Measurements from ENCODE around the gene RPS6KA4.

Gene RPS6KA4

DNA sequence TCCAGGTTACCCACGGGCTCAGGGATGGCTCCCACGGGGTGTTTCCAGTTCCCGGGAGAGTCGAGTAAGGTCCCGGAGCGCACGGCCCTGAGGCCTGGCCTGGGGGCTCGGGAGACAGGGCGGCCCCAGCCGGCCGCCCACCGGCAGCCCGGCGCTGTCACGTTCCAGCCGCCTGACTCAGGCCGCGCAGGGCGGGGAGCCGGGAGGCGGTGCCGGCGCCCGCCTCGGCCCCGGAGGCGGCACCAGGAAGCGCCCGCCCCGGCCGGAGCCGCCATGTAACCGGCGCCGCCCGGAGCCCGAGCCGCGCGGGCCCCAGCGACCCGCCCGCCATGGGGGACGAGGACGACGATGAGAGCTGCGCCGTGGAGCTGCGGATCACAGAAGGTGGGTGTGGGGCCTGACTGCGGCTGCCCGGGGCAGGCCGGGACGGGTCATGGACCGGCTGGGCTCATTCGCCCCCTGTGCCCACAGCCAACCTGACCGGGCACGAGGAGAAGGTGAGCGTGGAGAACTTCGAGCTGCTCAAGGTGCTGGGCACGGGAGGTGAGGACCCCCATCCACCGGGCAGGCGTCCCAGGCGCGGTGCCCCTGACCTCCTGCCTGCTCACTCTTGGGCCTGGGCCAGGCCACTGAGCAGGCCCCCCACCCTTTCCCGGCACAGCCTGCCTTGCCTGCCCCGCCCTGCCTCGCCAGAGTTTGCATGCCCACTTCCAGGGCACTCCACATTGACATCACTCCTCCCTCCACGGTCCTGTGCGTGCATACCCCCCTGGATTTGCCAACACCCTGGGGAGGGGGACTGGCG is at the start of gene RPS6KA4:
RPS6KA4 (plus strand) TSS at position 256 of the 805 bp plus-strand sequence; CDS start at position 330, 74 bp downstream.
- DNase-seq: peak; percentile 81

DNA sequence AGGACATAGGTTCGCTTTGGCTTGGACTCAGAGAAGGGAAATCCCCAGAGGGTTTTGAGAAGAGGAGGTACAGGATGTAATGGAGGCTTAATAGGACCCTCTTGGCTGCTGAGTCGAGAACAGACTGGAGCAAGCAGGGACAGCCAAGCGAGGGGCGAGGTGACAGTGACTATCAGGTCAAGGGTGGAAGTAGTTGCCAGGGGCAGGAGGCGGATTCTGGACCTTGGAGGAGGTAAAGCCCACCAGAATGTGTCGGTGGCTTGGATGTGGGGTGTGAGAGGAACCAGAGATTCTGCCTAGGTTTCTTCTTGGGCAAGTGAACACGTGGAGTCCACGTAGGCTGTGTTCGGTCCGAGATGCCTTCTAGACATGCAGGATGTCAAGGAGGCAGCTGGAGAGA is 46.0 kb upstream of the RPS6KA4 start:
- DNase-seq: no peak

DNA sequence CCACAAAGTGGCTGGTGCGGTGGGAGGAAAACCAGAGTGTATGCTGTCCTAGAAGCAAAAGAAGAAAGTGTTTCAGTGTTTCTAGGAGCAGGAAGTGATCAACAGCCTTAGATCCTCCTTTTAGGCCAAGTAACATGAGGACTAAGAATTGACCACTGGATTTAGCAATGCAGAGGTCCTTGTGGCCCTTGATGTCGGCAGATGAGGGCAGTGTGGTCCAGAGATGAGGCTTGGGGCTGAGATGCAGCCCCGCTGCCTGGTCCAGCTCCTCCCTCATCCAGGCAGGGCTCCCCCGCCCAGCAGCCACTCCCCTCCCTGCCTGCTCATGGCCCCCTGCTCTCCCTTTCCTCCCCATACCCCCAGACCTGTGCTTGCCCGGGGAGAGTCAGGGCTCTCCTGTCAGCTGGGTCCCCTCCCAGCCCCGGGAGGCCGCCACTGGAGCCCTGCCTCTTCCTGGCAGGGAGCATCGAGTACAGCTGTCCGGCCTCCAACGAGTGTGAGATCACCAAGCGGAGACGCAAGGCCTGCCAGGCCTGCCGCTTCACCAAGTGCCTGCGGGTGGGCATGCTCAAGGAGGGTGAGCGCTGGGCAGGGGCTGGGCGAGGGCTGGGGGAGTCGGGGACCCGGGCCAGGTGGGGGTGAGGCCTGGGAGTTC is 45.3 kb upstream of the RPS6KA4 start:
- no peak for DNase-seq

DNA sequence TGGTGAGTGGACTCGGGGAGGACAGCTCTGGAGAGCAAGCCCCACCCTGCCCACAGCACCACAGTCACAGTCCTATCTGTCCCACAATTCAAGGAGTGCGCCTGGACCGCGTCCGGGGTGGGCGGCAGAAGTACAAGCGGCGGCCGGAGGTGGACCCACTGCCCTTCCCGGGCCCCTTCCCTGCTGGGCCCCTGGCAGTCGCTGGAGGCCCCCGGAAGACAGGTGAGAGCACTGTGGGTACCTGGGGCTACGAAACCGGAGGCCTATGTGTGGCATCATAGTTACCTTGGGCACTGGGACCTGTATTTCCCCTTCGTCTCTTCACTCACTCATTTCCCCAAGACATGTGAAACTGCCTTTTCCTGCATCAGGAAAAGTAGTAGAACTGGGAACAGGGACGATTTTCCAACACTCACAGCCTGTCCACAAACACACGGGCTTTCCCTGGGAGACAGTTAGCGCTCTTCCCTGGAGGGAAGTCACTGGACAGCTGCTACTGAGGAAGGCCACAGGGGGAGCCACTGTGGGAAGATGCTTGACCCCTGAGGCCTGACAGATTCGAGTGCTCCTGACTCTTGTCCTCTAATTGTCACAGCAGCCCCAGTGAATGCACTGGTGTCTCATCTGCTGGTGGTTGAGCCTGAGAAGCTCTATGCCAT is 44.7 kb upstream of the RPS6KA4 start:
- DNase-seq: peak; percentile 1

DNA sequence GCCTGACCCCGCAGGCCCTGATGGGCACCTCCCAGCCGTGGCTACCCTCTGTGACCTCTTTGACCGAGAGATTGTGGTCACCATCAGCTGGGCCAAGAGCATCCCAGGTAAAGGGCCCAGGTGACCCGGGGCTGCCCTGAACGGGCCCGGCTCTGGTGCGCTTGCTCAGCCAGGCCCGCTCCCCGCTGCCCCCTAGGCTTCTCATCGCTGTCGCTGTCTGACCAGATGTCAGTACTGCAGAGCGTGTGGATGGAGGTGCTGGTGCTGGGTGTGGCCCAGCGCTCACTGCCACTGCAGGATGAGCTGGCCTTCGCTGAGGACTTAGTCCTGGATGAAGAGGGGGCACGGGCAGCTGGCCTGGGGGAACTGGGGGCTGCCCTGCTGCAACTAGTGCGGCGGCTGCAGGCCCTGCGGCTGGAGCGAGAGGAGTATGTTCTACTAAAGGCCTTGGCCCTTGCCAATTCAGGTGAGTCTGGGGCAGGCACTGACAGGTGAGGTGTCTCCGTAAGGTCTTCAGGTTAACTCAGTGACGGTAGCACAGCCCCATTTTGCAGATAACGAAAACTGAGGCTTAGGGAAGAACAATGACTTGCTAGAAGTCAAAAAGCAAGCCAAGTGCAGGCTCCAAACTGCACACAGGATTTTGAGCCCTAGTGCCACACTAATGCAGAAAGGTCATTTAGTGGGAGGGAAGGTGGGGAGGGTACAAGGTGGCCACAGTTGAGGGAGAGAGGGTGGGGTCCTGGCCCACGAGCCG is 44.0 kb upstream of the RPS6KA4 start:
- no peak for DNase-seq

DNA sequence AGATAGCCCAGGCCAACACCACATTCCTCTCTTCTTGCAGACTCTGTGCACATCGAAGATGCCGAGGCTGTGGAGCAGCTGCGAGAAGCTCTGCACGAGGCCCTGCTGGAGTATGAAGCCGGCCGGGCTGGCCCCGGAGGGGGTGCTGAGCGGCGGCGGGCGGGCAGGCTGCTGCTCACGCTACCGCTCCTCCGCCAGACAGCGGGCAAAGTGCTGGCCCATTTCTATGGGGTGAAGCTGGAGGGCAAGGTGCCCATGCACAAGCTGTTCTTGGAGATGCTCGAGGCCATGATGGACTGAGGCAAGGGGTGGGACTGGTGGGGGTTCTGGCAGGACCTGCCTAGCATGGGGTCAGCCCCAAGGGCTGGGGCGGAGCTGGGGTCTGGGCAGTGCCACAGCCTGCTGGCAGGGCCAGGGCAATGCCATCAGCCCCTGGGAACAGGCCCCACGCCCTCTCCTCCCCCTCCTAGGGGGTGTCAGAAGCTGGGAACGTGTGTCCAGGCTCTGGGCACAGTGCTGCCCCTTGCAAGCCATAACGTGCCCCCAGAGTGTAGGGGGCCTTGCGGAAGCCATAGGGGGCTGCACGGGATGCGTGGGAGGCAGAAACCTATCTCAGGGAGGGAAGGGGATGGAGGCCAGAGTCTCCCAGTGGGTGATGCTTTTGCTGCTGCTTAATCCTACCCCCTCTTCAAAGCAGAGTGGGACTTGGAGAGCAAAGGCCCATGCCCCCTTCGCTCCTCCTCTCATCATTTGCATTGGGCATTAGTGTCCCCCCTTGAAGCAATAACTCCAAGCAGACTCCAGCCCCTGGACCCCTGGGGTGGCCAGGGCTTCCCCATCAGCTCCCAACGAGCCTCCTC is 43.1 kb upstream of the RPS6KA4 start:
- peak; percentile 5 for DNase-seq

DNA sequence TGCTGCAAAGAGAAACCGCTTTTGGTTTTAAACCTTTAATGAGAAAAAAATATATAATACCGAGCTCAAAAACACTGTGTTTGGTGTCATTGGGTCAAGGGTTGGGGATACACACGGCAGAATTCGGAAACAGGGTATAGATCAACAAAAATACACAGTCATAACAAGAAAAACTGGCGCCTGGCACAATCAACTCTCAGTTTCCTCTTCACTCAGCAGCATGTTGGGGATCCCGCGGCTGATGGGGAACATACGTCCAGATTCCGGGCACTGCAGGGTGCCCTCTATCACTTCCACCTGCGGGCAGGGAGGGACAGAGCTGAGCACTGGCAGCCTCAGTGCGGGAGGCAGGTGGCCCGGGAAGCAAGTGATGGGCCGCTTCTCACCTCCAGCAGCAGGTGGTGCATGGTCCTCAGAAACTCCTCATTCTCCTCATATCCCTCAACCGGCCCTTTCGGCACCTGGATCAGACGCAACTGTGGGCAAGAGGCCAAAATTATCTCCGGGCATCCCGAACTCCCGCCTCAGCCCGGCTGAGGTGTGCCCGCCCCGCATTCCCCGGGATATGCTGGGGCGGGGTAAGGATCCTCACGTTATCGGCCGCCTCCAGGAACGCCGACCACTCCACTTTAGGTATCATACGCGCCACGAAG is 42.2 kb upstream of the RPS6KA4 start:
- DNase-seq: peak; percentile 87

DNA sequence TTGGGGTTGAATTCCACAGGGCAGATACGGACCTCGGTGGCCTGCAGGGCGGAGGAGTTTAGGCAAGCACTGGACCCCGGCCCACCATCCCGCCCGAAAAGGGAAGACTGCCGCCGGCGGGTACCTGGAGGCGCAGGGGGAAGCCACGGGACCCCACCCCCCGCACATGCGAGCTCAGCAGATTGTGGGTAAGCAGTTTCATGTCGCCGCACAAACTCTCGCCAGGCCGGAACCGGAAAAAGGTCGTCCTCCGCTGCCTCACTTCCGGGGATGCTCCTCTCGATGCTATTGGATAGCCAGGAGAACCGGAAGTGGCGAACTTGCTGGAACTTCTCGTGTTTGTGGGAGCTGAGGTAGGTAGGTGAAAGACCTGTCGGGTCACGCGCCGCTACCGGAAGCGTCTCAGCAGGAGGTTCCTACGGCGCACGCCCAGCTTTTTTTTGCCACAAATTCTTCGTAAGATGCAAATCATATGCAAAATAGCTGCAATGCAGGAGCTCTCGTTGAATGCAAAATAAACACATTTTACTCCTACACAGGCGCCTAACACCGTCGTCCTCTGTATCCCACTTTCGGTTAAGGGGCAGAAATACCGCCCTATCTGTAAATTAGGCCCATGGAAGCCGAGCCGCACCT is 41.5 kb upstream of the RPS6KA4 start, which contains the start of gene TRMT112:
TRMT112 (minus strand) TSS at position 235 of the 636 bp plus-strand sequence; CDS start at position 202, 33 bp downstream.
- DNase-seq: peak; percentile 100

DNA sequence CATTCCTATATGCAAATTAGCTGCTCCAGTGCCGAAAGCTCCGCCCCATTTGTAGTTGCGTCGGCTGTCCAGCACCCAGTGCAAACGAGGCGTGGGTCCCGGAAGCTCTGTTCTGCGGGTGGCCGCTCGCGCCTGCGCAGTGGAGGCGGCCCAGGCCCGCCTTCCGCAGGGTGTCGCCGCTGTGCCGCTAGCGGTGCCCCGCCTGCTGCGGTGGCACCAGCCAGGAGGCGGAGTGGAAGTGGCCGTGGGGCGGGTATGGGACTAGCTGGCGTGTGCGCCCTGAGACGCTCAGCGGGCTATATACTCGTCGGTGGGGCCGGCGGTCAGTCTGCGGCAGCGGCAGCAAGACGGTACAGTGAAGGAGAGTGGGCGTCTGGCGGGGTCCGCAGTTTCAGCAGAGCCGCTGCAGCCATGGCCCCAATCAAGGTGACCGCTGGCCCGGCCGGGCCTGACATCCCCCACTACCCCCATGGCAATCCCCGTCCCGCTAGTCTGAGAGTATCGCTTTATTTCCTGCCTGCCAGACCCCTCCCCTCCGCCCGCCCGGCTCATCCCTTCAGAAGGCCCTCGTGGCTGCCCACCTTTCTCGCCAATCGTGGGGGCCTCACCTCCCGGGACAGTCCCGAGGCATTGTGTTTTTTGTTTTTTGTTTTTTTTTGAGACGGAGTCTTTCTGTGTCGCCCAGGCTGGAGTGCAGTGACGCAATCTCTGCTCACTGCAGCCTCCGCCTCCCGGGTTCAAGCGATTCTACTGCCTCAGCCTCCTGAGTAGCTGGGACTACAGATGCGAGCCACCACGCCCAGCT is 40.8 kb upstream of the RPS6KA4 start, which contains the start of gene PRDX5:
PRDX5 (plus strand) TSS at position 161 of the 805 bp plus-strand sequence; CDS start at position 256, 95 bp downstream.
- DNase-seq: peak; percentile 99

DNA sequence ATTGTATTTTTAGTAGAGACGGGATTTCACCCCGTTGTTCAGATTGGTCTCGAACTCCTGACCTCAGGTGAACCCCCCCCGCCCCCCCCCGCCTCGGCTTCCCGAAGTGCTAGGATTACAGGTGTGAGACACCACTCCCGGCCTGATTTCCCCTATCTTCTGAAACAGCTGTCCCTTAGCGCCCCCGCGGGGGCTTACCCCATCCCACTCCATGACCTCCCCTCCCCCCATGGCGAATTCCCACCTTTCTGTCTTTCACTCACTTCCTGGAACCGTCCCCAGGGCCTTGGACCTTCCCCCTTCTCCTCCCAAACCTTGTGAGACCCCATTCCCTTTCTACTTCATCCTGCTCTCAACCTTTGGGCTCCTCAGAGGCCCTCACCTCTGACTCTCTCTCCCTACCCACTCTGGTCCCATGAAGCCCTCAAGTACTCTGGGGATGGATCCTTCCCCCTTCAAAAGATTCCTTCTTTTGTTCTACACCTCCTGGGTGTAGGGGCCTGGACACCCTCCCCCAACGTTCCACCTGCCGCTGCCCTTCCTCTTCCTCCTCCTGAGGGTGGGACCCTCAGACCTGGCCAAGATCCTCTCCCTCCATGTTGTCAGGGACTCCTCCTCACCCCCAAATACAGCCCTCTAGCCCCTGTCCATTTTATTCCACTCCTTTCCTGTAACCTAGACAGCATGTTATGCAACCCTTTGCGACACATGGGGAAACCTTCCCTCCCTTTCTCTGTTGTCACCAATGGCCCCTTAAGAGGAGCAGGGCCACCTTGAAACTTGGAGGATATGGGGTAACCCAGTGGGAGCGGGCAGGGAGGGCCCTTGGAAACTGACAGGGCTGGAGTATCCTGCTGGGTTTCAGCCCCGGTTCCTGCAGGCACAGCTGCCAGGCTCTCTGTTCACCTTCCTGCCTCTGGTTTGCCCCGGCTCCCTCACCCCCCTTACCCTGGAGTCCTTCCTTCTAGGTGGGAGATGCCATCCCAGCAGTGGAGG is 39.9 kb upstream of the RPS6KA4 start:
- peak; percentile 34 for DNase-seq

DNA sequence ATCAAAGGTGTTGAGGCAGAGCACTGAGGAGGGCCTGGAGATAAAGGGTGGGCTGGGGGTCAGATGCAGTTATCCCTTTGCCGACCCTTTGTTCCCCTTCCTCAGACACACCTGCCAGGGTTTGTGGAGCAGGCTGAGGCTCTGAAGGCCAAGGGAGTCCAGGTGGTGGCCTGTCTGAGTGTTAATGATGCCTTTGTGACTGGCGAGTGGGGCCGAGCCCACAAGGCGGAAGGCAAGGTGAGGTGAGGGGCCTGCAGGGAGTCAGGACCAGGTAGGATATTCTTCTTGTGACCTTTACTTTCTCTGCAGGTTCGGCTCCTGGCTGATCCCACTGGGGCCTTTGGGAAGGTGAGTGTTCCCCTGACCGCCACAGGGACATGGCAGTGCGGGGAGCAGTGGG is 38.4 kb upstream of the RPS6KA4 start:
- peak; percentile 2 for DNase-seq

DNA sequence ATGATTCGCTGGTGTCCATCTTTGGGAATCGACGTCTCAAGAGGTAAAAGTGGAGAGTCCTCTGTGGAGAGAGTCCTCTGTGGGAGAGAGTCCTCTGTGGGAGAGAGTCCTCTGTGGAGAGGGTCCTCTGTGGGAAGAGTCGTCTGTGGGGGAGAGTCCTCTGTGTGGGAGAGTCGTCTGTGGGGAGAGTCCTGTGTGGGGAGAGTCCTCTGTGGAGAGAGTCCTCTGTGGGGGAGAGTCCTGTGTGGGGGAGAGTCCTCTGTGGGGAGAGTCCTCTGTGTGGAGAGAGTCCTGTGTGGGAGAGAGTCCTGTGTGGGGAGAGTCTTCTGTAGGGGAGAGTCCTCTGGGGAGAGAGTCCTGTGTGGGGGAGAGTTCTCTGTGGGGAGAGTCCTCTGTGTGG is 37.9 kb upstream of the RPS6KA4 start:
- DNase-seq: peak; percentile 2

DNA sequence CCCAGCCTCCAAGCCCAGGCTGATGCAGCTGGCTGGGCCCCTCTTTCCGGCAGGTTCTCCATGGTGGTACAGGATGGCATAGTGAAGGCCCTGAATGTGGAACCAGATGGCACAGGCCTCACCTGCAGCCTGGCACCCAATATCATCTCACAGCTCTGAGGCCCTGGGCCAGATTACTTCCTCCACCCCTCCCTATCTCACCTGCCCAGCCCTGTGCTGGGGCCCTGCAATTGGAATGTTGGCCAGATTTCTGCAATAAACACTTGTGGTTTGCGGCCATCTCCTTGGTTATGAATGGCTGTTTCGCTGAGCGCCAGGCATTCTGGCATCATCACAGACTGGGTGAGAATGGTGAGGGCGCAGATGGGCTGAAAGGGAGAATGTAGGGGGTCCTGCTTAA is 37.4 kb upstream of the RPS6KA4 start:
- peak; percentile 42 for DNase-seq

DNA sequence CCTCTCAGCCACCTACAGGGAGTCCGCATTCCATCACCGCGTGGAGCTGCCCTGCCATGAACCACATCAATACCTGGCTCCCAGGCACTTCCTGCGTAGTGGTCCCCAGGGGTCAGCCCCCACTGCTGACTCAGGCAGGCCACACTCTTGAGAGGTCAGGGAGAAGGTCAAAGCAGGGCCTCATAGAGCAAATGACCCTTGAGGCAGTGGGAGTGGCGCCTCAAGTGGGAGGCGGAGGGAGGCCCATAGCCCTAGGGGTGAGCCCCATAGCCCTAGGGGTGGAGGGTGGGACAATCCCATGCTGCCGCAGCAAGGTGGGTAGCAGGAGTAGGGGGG is 36.1 kb upstream of the RPS6KA4 start:
- peak; percentile 3 for DNase-seq

DNA sequence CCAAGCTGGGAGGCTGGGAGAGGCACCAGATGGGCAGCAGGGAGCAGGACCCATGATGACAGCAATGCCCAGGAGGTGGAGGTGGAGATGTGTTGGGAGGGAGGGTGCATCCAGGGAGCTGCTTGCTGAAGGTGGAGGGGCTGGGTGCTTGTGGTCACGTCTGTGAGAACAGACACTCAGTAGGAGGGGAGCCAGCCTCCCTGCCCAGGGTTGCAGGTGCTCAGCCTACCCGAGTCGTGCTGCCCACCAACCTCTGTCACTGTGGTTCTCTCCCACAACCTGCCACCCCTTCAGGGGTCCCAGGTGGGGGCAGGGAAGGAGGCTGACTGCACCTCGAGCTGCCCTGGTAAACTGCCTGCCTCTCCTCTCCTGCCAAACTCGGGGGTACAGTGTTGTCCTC is 35.6 kb upstream of the RPS6KA4 start:
- no peak for DNase-seq

DNA sequence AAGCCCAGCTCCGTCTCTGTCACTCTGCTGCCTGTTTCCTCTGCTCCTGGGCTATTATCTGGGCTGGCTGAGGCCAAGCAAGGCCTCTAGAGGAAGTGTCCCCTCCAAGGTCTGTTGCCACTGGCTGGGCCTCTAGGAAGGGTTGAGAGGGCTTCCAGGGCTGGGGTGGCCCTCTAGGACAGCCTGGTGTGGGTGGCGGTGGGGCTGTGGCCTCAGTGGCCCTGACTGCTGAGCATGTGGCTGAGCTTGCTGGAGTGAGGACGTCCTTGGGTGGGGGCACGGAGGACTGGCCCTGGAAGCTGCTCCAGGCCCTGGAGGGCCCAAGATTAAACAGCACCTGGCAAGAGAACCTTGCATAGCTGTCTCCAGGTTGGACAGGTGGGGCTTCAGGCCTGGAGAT is 35.0 kb upstream of the RPS6KA4 start:
- DNase-seq: peak; percentile 3

DNA sequence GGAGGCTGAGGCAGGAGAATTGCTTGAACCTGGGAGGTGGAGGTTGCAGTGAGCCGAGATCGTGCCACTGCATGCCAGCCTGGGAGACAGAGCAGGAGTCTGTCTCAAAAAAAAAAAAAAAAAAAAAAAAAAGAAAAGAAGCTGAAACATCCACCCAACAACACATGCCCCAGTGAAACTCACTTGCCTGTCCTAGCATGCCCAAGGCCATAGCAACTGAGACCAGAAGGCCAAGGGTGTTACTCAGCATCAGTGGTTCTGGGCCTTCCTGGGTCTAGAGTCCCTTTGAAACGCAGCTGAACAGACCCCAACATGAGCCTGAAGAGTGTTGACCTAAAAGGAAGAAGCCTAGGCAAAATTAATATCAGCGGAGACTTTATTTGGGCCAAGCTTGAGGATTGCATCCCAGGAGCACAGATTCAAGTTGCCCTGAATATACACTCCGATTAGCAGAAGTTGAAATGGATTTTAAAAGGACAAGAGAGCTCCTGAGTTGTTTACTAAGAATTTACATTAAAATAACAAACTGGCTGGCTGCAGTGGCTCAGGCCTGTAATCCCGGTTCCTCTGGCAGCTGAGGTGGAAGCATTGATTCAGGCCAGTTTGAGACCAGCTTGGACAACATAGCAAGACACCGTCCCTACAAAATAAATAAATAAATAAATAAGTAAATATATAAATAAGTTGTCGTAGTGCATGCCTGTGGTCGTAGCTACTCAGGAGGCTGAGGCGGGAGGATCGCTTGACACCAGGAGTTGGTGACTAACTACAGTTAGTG is 34.1 kb upstream of the RPS6KA4 start:
- DNase-seq: peak; percentile 2

DNA sequence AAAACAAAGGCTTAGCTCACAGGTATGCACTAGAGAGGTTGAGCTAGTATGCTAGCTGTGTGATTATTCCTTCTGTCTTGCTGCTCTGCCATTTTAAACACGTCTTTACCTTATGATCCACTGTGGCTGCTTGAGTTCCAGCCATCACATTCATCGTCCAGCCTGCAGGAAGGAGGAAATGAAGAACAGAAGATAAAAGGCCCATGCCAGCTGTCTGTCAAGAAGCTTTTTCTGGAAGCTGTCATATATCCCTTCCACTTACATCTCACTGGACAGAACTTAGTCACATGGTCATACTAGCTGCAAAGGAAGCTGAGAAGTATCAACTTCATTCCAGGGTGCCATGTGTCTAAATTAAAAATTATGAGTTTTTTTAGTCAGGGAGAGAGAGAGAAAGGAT is 31.6 kb upstream of the RPS6KA4 start:
- DNase-seq: peak; percentile 2
